ENCODE measurements around the gene TEDC2.

GRCh38 chr16:2501946-2502895 is 42.3 kb downstream of the TEDC2 start:
- no peak for TF ChIP-seq CTCF (IDR thresholded peaks at IDR 0.05; ENCODE audit: poor library complexity)
- no peak for TF ChIP-seq EZH2phosphoT487 (IDR thresholded peaks at IDR 0.05; ENCODE audit: low read depth, severe bottlenecking, unreplicated experiment)

Measured in hepatocyte (in vitro differentiated cells).